GM20431 (cell line): ENCODE data around the gene CFAP119.

Source experiments
- in situ Hi-C: fragments of 300-500 bp; cut with MseI, MboI; formaldehyde crosslinking; loops from one replicate; pipeline ENCODE4 v1.15.0; 2020; ENCODE audit warnings: low sequenced_read_pairs; ENCODE audit not compliant: unreplicated experiment

CFAP119 gene

GRCh38 chr16:30764086-30764485 is 2.2 kb upstream of the CFAP119 start:
- in situ Hi-C loops = no loop called here

GRCh38 chr16:30762991-30763725 is 1.3 kb upstream of the CFAP119 start:
- in situ Hi-C loops = no loop called here

- in situ Hi-C loops = no loop called here
Measured at GRCh38 chr16:30761427-30761927, 385 bp downstream of the CFAP119 start.

GRCh38 chr16:30760577-30761426 is 1.1 kb downstream of the CFAP119 start:
- in situ Hi-C loops = no loop called here

GRCh38 chr16:30760001-30760559 is 1.8 kb downstream of the CFAP119 start:
- in situ Hi-C loops = no loop called here

GRCh38 chr16:30758988-30759491 is 2.8 kb downstream of the CFAP119 start:
- in situ Hi-C loops = no loop called here

- in situ Hi-C loops = no loop called here
Measured at GRCh38 chr16:30757316-30757715, 4.5 kb downstream of the CFAP119 start.

GRCh38 chr16:30756781-30757100 is 5.1 kb downstream of the CFAP119 start:
- in situ Hi-C loops = no loop called here

GRCh38 chr16:30755955-30756780 is 5.7 kb downstream of the CFAP119 start:
- in situ Hi-C loops = no loop called here

GRCh38 chr16:30753596-30753995 is 8.3 kb downstream of the CFAP119 start:
- in situ Hi-C loops = no loop called here

GRCh38 chr16:30750876-30751465 is 10.9 kb downstream of the CFAP119 start:
- in situ Hi-C loops = no loop called here

GRCh38 chr16:30750201-30750600 is 11.7 kb downstream of the CFAP119 start:
- in situ Hi-C loops = no loop called here

- in situ Hi-C loops = no loop called here
Measured at GRCh38 chr16:30748634-30749445, 13.0 kb downstream of the CFAP119 start.

- in situ Hi-C loops = no loop called here
Measured at GRCh38 chr16:30747799-30748633, 13.8 kb downstream of the CFAP119 start, which contains the start of gene PHKG2. Gene PHKG2, plus strand, starts transcription at chr16:30748425. Its CDS starts 396 bp downstream, at chr16:30748821.

- in situ Hi-C loops = no loop called here
Measured at GRCh38 chr16:30747331-30747730, 14.5 kb downstream of the CFAP119 start.

- in situ Hi-C loops = no loop called here
Measured at GRCh38 chr16:30746638-30747175, 15.2 kb downstream of the CFAP119 start.

GRCh38 chr16:30745082-30745481 is 16.8 kb downstream of the CFAP119 start:
- in situ Hi-C loops = no loop called here

GRCh38 chr16:30744183-30744582 is 17.7 kb downstream of the CFAP119 start:
- in situ Hi-C loops = no loop called here
